Neural progenitor cell (in vitro differentiated cells): ENCODE data around the gene ATF5.

Experiments
- EZH2phosphoT487 ChIP-seq: fragments of 200-600 bp; sonication (generic); IDR thresholded peaks from 2 replicates; pipeline ENCODE4 v1.6.1; 2017; ENCODE audit warnings: antibody characterized with exemption
- TF ChIP-seq, protein P1 (sequence below): fragments of 200-600 bp; sonication (generic); IDR thresholded peaks from 2 replicates; pipeline ENCODE4 v1.5.1; 2017; ENCODE audit warnings: antibody characterized with exemption, mild to moderate bottlenecking

DNA sequence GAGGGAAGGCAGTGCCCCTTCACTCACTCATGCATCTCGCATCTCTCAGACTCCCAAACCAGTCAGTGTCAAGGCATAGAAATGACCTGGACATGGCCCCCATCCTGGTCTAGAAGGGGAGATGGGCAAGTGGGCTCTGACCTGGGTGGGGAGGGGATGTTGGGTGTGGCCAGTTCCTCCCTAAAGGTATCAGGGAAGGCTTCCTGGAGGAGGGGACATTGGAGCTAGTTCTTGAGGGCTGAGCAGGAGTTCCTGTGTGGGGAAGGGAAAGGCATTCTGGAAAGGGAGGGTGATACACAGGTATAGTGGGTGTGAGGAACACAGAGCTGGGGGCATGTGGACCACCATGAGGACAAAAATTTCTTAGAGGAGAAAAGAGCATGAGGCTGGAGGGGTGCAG lies 36.3 kb upstream of the ATF5 start:
- TF ChIP-seq, protein P1, sequence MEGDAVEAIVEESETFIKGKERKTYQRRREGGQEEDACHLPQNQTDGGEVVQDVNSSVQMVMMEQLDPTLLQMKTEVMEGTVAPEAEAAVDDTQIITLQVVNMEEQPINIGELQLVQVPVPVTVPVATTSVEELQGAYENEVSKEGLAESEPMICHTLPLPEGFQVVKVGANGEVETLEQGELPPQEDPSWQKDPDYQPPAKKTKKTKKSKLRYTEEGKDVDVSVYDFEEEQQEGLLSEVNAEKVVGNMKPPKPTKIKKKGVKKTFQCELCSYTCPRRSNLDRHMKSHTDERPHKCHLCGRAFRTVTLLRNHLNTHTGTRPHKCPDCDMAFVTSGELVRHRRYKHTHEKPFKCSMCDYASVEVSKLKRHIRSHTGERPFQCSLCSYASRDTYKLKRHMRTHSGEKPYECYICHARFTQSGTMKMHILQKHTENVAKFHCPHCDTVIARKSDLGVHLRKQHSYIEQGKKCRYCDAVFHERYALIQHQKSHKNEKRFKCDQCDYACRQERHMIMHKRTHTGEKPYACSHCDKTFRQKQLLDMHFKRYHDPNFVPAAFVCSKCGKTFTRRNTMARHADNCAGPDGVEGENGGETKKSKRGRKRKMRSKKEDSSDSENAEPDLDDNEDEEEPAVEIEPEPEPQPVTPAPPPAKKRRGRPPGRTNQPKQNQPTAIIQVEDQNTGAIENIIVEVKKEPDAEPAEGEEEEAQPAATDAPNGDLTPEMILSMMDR, result no peak
- no peak for TF ChIP-seq EZH2phosphoT487
